GM11168 (cell line): Measurements from ENCODE around the gene SIDT1.
"Not testable (repeated sequence)": the region's sequence is repeated elsewhere in the genome, so short reads cannot be mapped to it uniquely, and the experiment has no call there.

Experiments used
- in situ Hi-C: fragments of 300-500 bp; cut with MboI; formaldehyde crosslinking; loops from one replicate; pipeline ENCODE4 v1.12.0; 2022; ENCODE audit warnings: low sequenced_read_pairs; ENCODE audit not compliant: unreplicated experiment

The SIDT1 gene

GRCh38 chr3:113628788-113629187 is 96.4 kb downstream of the SIDT1 start:
- in situ Hi-C loops, result no loop called here

- in situ Hi-C loops, result no loop called here
Observed at GRCh38 chr3:113629584-113630421, 97.4 kb downstream of the SIDT1 start.

GRCh38 chr3:113630956-113631542 is 98.7 kb downstream of the SIDT1 start:
- in situ Hi-C loops, result no loop called here

- in situ Hi-C loops, result no loop called here
Observed at GRCh38 chr3:113631573-113631972, 99.2 kb downstream of the SIDT1 start.

- in situ Hi-C loops, result no loop called here
Observed at GRCh38 chr3:113634782-113635474, 102.6 kb downstream of the SIDT1 start.

- in situ Hi-C loops, result not testable (repeated sequence)
Observed at GRCh38 chr3:113636034-113636433, 103.7 kb downstream of the SIDT1 start.

- in situ Hi-C loops, result no loop called here
Observed at GRCh38 chr3:113637756-113638155, 105.4 kb downstream of the SIDT1 start.

- in situ Hi-C loops, result no loop called here
Observed at GRCh38 chr3:113638910-113639309, 106.6 kb downstream of the SIDT1 start.

- in situ Hi-C loops, result no loop called here
Observed at GRCh38 chr3:113643583-113643982, 111.2 kb downstream of the SIDT1 start.

- in situ Hi-C loops, result no loop called here
Observed at GRCh38 chr3:113648524-113648923, 116.2 kb downstream of the SIDT1 start.

- in situ Hi-C loops, result no loop called here
Observed at GRCh38 chr3:113649174-113649845, 117.0 kb downstream of the SIDT1 start.

GRCh38 chr3:113654310-113654709 is 122.0 kb downstream of the SIDT1 start:
- in situ Hi-C loops, result no loop called here

- in situ Hi-C loops, result no loop called here
Observed at GRCh38 chr3:113654851-113655250, 122.5 kb downstream of the SIDT1 start.

- in situ Hi-C loops, result no loop called here
Observed at GRCh38 chr3:113658107-113658506, 125.8 kb downstream of the SIDT1 start.

GRCh38 chr3:113659101-113659541 is 126.8 kb downstream of the SIDT1 start:
- in situ Hi-C loops, result no loop called here

GRCh38 chr3:113659996-113660395 is 127.6 kb downstream of the SIDT1 start:
- in situ Hi-C loops, result no loop called here

- in situ Hi-C loops, result no loop called here
Observed at GRCh38 chr3:113660458-113660857, 128.1 kb downstream of the SIDT1 start.

- in situ Hi-C loops, result no loop called here
Observed at GRCh38 chr3:113660896-113661295, 128.5 kb downstream of the SIDT1 start.

GRCh38 chr3:113662824-113663223 is 130.5 kb downstream of the SIDT1 start:
- in situ Hi-C loops, result no loop called here

GRCh38 chr3:113663324-113663750 is 131.0 kb downstream of the SIDT1 start:
- in situ Hi-C loops, result no loop called here

- in situ Hi-C loops, result no loop called here
Observed at GRCh38 chr3:113663761-113664160, 131.4 kb downstream of the SIDT1 start.
